A673 (cell line): ENCODE data around the gene TDRD3. TPM values are rescaled to one million over a fixed set of nuclear protein-coding genes. Genes with fewer than 3 reads are reported as not detected.

ENCODE experiments used
- BruUV-seq: library from RNA; stranded (reverse); fragments of 400-500 nt; replicated peaks from 2 replicates; lab custom pipeline; 2021; lab: Mats Ljungman, UMichigan
- CTCF ChIA-PET: fragments of 300-600 bp; sonication (Branson Sonifier 250); formaldehyde crosslinking; loops from one replicate; lab custom pipeline; 2022; ENCODE audit warnings: antibody characterized with exemption; lab: Charles Lee
- POLR2A ChIA-PET: fragments of 300-600 bp; sonication (Branson Sonifier 250); formaldehyde crosslinking; loops from one replicate; lab custom pipeline; 2022; ENCODE audit warnings: antibody characterized with exemption; ENCODE audit not compliant: low non-redundant PET; lab: Charles Lee
- DNase-seq: peaks from one replicate; pipeline ENCODE4 v3.0.0-alpha.2; 2015; ENCODE audit warnings: low spot score
- H3K27ac ChIP-seq: fragments of 200-600 bp; sonication (generic); 2 replicates; pipeline ENCODE4 v1.5.1; 2016; ENCODE audit warnings: mixed run types, low read depth, mild to moderate bottlenecking, mixed read lengths, antibody characterized with exemption, low read length; ENCODE audit not compliant: poor library complexity, severe bottlenecking
- H3K27me3 ChIP-seq: fragments of 200-600 bp; sonication (generic); replicated peaks from 2 replicates; pipeline ENCODE4 v1.6.1; 2017; ENCODE audit warnings: mixed run types, low read depth, mild to moderate bottlenecking, mixed read lengths, antibody characterized with exemption, low read length; ENCODE audit not compliant: insufficient read depth, poor library complexity
- H3K36me3 ChIP-seq: fragments of 200-600 bp; sonication (generic); 2 replicates; pipeline ENCODE4 v1.6.1; 2016; ENCODE audit warnings: mixed run types, mild to moderate bottlenecking, mixed read lengths, antibody characterized with exemption, low read length; ENCODE audit not compliant: insufficient read depth, poor library complexity, severe bottlenecking
- H3K4me1 ChIP-seq: fragments of 200-600 bp; sonication (generic); 2 replicates; pipeline ENCODE4 v1.6.1; 2017; ENCODE audit warnings: mixed run types, mild to moderate bottlenecking, mixed read lengths, antibody characterized with exemption, low read length; ENCODE audit not compliant: insufficient read depth, poor library complexity, severe bottlenecking
- H3K4me3 ChIP-seq: fragments of 200-600 bp; sonication (generic); 2 replicates; pipeline ENCODE4 v1.5.1; 2016; ENCODE audit warnings: low read depth, mixed run types, mild to moderate bottlenecking, mixed read lengths, low read length; ENCODE audit not compliant: poor library complexity, severe bottlenecking
- H3K9me3 ChIP-seq: fragments of 200-600 bp; sonication (generic); 2 replicates; pipeline ENCODE4 v1.6.1; 2016; ENCODE audit warnings: mixed run types, low read depth, mild to moderate bottlenecking, mixed read lengths, antibody characterized with exemption, low read length; ENCODE audit not compliant: poor library complexity, severe bottlenecking
- EZH2 ChIP-seq: fragments of 200-600 bp; sonication (generic); IDR thresholded peaks from 2 replicates; pipeline ENCODE4 v1.6.1; 2017; ENCODE audit warnings: borderline replicate concordance, low read depth, mild to moderate bottlenecking, mixed read lengths, antibody characterized with exemption, low read length; ENCODE audit not compliant: poor library complexity, severe bottlenecking
- intact Hi-C: fragments of 100-400 bp; cut with micrococcal nuclease; formaldehyde crosslinking; loops from one replicate; pipeline ENCODE4 v1.10.0; 2022; ENCODE audit not compliant: unreplicated experiment
- total RNA-seq: library from RNA; stranded (reverse); gene quantifications from 2 replicates; pipeline ENCODE4 v1.2.3, GENCODE V29; 2021
- TF ChIP-seq, protein P1 (sequence below): fragments of 300-800, 200-600 bp; sonication (generic); conservative IDR thresholded peaks from 2 replicates; pipeline ENCODE4 v1.5.1; 2017; ENCODE audit warnings: low read depth, mild to moderate bottlenecking, antibody characterized with exemption, low read length, moderate library complexity, mixed read lengths

TDRD3 gene
- total RNA-seq, 1 experiment from 2014 or later = 30.7 TPM

DNA sequence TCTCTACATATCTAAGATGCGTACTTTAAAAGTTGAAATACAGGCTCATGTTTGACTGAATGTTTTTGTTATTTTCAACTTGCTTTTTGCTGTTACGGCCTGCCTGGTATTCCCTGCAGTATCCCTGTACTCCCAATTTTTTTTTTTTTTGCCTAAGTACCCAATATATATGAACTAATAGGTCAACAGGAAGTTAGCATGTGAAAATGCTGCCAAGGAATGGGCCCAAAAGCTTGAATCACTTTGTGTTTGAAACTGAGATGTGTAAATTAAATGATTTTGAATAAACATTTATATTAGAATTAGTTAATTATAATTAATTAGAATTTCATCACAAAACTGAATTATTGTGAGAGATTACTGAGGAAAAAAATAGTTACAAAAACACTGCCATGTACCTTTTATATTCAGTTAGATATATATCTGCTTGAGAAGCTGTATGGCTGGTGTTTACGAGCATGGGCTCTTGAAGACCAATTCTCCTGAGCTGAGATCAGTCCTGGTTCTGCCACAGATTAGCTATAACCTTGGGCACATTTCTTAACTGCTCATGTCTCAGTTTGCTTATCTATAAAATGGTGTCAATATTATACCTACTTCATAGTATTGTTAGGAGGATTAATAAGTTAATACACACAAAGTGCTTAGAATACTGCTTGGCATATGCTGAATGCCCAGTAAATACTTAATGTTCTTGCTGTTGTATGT, 16.0 kb downstream of the TDRD3 start:
- Histone ChIP-seq H3K27me3 (no peaks in the 10 kb centered on the region), H3K4me1 (peaks cover 40% of the 10 kb centered on the region), H3K4me3 (no peak overlapping the region), H3K36me3 (no peaks in the 10 kb centered on the region), H3K27ac (no peak overlapping the region), H3K9me3 (no peaks in the 10 kb centered on the region)
- no TSS peak for BruUV-seq
- TF ChIP-seq, protein P1, sequence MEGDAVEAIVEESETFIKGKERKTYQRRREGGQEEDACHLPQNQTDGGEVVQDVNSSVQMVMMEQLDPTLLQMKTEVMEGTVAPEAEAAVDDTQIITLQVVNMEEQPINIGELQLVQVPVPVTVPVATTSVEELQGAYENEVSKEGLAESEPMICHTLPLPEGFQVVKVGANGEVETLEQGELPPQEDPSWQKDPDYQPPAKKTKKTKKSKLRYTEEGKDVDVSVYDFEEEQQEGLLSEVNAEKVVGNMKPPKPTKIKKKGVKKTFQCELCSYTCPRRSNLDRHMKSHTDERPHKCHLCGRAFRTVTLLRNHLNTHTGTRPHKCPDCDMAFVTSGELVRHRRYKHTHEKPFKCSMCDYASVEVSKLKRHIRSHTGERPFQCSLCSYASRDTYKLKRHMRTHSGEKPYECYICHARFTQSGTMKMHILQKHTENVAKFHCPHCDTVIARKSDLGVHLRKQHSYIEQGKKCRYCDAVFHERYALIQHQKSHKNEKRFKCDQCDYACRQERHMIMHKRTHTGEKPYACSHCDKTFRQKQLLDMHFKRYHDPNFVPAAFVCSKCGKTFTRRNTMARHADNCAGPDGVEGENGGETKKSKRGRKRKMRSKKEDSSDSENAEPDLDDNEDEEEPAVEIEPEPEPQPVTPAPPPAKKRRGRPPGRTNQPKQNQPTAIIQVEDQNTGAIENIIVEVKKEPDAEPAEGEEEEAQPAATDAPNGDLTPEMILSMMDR = no peak
- no peak for TF ChIP-seq EZH2
- POLR2A ChIA-PET = no interaction called here
- intact Hi-C loops = no loop called here
- no peak for DNase-seq
- CTCF ChIA-PET = interaction anchor here (0.6 kb wide), 1 partner anchor 16 kb away, joined by 5 read pairs; the partner anchor contains the start of gene TDRD3

DNA sequence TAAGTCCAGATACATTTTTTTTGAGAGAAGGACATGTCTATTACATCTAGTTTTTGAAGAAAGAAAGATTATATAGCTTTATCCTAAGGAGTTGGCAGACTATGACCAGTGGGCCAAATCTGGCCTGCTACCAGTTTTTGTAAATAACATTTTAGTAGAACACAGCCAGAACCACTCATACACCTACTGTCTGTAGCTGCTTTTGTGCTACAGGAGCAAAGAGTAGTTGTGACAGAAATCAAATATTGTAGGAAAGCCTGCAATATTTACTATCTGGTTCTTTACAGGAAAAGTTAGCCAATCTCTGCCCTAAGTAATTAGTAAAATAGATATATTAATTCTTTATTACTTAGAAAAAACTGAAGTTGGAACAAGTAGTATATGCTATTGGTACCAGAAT, 17.2 kb downstream of the TDRD3 start:
- intact Hi-C loops = no loop called here
- CTCF ChIA-PET = no interaction called here

DNA sequence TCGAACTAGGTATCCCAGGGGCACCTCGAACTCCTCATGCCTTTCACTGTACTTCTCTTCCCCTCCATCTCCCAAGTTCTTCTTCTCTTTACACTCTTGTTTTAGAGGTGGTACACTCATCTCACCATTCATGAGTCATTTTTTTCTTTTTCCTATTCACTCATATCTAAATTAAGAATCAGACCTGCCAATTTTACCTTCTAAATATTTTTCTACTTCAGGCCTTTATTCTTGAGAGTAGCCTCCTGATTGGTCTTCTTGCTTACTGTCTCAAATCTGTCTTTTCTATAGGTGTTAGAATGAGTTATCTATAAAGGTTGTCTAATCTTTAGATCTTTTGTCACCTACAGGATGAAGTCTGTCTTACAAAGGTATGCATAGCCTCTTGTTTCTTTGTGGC, 20.7 kb downstream of the TDRD3 start:
- Histone ChIP-seq H3K36me3 (peaks cover 5% of the 10 kb centered on the region), H3K4me3 (no peak overlapping the region), H3K9me3 (peaks cover 12% of the 10 kb centered on the region), H3K27me3 (no peaks in the 10 kb centered on the region), H3K27ac (no peak overlapping the region), H3K4me1 (peaks cover 14% of the 10 kb centered on the region)
- TF ChIP-seq, protein P1 = no peak
- TF ChIP-seq EZH2 = no peak
- ChIA-PET CTCF (no interaction called here), POLR2A (no interaction called here)
- intact Hi-C loops = no loop called here
- no peak for DNase-seq
- no TSS peak for BruUV-seq

More for the DNA sequence above, 17.2 kb downstream of the TDRD3 start:
- H3K36me3 ChIP-seq = peaks cover 4% of the 10 kb centered on the region
- H3K27me3 ChIP-seq = no peaks in the 10 kb centered on the region
- no peak overlapping the region for H3K27ac ChIP-seq
- TF ChIP-seq, protein P1 = no peak
- TF ChIP-seq EZH2 = no peak
- POLR2A ChIA-PET = no interaction called here
- DNase-seq = no peak
- H3K4me3 ChIP-seq = no peak overlapping the region
- no TSS peak for BruUV-seq
- peaks cover 40% of the 10 kb centered on the region for H3K4me1 ChIP-seq
- no peaks in the 10 kb centered on the region for H3K9me3 ChIP-seq
